Hematopoietic multipotent progenitor cell treated with erythropoietin and hydrocortisone succinate and interleukin-3 and kit ligand, for 4 days (in vitro differentiated cells): ENCODE results near the gene SLC25A43.
"Not testable (repeated sequence)": the region's sequence is repeated elsewhere in the genome, so short reads cannot be mapped to it uniquely, and the experiment has no call there.

Source experiments
- DNase-seq: peaks from one replicate; pipeline ENCODE4 v3.0.0-alpha.2; 2015

Gene SLC25A43

GRCh38 chrX:119410027-119410819 is 11.1 kb downstream of the SLC25A43 start:
- DNase-seq, result no peak

- no peak for DNase-seq
Observed at GRCh38 chrX:119410854-119411253, 11.7 kb downstream of the SLC25A43 start.

- DNase-seq, result no peak
Observed at GRCh38 chrX:119411959-119412358, 12.8 kb downstream of the SLC25A43 start.

GRCh38 chrX:119417376-119417775 is 18.2 kb downstream of the SLC25A43 start:
- no peak for DNase-seq

- peak; percentile 49 for DNase-seq
Observed at GRCh38 chrX:119417842-119418241, 18.7 kb downstream of the SLC25A43 start.

GRCh38 chrX:119419146-119419545 is 20.0 kb downstream of the SLC25A43 start:
- DNase-seq, result no peak

- DNase-seq, result no peak
Observed at GRCh38 chrX:119419898-119420297, 20.8 kb downstream of the SLC25A43 start.

GRCh38 chrX:119421016-119421705 is 22.0 kb downstream of the SLC25A43 start:
- no peak for DNase-seq

GRCh38 chrX:119423631-119424030 is 24.5 kb downstream of the SLC25A43 start:
- no peak for DNase-seq

- DNase-seq, result no peak
Observed at GRCh38 chrX:119424999-119425398, 25.9 kb downstream of the SLC25A43 start.

GRCh38 chrX:119427024-119427794 is 28.1 kb downstream of the SLC25A43 start:
- peak; percentile 82 for DNase-seq

- DNase-seq, result no peak
Observed at GRCh38 chrX:119427795-119428185, 28.7 kb downstream of the SLC25A43 start.

GRCh38 chrX:119429471-119429870 is 30.3 kb downstream of the SLC25A43 start:
- DNase-seq, result no peak

- DNase-seq, result not testable (repeated sequence)
Observed at GRCh38 chrX:119441295-119441694, 42.2 kb downstream of the SLC25A43 start.

- DNase-seq, result peak; percentile 3
Observed at GRCh38 chrX:119442286-119442685, 43.1 kb downstream of the SLC25A43 start.

- no peak for DNase-seq
Observed at GRCh38 chrX:119453202-119453601, 54.1 kb downstream of the SLC25A43 start.

- DNase-seq, result no peak
Observed at GRCh38 chrX:119455264-119455663, 56.1 kb downstream of the SLC25A43 start.

GRCh38 chrX:119459181-119459580 is 60.0 kb downstream of the SLC25A43 start:
- DNase-seq, result no peak

GRCh38 chrX:119465555-119465954 is 66.4 kb downstream of the SLC25A43 start:
- DNase-seq, result no peak

GRCh38 chrX:119466970-119467369 is 67.8 kb downstream of the SLC25A43 start:
- no peak for DNase-seq

GRCh38 chrX:119467433-119467832 is 68.3 kb downstream of the SLC25A43 start:
- DNase-seq, result no peak

- peak; percentile 93 for DNase-seq
Observed at GRCh38 chrX:119467842-119468550, 68.9 kb downstream of the SLC25A43 start, which contains the start of gene SLC25A5. TSS of gene SLC25A5 (plus strand) at chrX:119468444. CDS start at chrX:119468516, 72 bp downstream.
